KMS-11 (cell line): ENCODE data around the gene FHOD1.

ENCODE experiments used
- H2AFZ ChIP-seq: fragments of 200-600 bp; sonication (generic); 2 replicates; pipeline ENCODE4 v1.6.1; 2016; ENCODE audit warnings: antibody characterized with exemption, mixed run types, low read depth
- H3K27ac ChIP-seq: fragments of 200-600 bp; sonication (generic); 2 replicates; pipeline ENCODE4 v1.6.1; 2016; ENCODE audit warnings: mild to moderate bottlenecking, mixed run types
- H3K27me3 ChIP-seq: fragments of 200-600 bp; sonication (generic); 2 replicates; pipeline ENCODE4 v1.6.1; 2017; ENCODE audit warnings: mild to moderate bottlenecking, low read depth, mixed run types, moderate library complexity; ENCODE audit not compliant: insufficient read depth
- H3K36me3 ChIP-seq: fragments of 200-600 bp; sonication (generic); 2 replicates; pipeline ENCODE4 v1.6.1; 2017; ENCODE audit warnings: mild to moderate bottlenecking, mixed run types; ENCODE audit not compliant: insufficient read depth
- H3K4me1 ChIP-seq: fragments of 200-600 bp; sonication (generic); 2 replicates; pipeline ENCODE4 v1.6.1; 2016; ENCODE audit warnings: mild to moderate bottlenecking, low read depth, mixed run types; ENCODE audit not compliant: poor library complexity, severe bottlenecking
- H3K4me2 ChIP-seq: fragments of 200-600 bp; sonication (generic); 2 replicates; pipeline ENCODE4 v1.7.0; 2016; ENCODE audit warnings: mild to moderate bottlenecking, mixed run types
- H3K4me3 ChIP-seq: fragments of 200-600 bp; sonication (generic); IDR thresholded peaks from 2 replicates; pipeline ENCODE4 v1.6.1; 2017; ENCODE audit warnings: low read depth, low read length, mixed read lengths; ENCODE audit not compliant: insufficient read depth
- H3K79me2 ChIP-seq: fragments of 200-600 bp; sonication (generic); 2 replicates; pipeline ENCODE4 v1.6.1; 2016; ENCODE audit warnings: low read depth, mixed run types; ENCODE audit not compliant: insufficient read depth
- H3K9ac ChIP-seq: fragments of 200-600 bp; sonication (generic); 2 replicates; pipeline ENCODE4 v1.6.1; 2016; ENCODE audit warnings: mild to moderate bottlenecking, mixed run types
- H4K20me1 ChIP-seq: fragments of 200-600 bp; sonication (generic); 2 replicates; pipeline ENCODE4 v1.6.1; 2016; ENCODE audit warnings: mild to moderate bottlenecking, mixed run types; ENCODE audit not compliant: insufficient read depth
- TF ChIP-seq, protein P1 (sequence below): fragments of 200-600 bp; sonication (generic); conservative IDR thresholded peaks from 2 replicates; pipeline ENCODE4 v1.6.1; 2017; ENCODE audit warnings: low read depth, mild to moderate bottlenecking, antibody characterized with exemption, low read length, moderate library complexity, mixed read lengths

The FHOD1 gene

DNA sequence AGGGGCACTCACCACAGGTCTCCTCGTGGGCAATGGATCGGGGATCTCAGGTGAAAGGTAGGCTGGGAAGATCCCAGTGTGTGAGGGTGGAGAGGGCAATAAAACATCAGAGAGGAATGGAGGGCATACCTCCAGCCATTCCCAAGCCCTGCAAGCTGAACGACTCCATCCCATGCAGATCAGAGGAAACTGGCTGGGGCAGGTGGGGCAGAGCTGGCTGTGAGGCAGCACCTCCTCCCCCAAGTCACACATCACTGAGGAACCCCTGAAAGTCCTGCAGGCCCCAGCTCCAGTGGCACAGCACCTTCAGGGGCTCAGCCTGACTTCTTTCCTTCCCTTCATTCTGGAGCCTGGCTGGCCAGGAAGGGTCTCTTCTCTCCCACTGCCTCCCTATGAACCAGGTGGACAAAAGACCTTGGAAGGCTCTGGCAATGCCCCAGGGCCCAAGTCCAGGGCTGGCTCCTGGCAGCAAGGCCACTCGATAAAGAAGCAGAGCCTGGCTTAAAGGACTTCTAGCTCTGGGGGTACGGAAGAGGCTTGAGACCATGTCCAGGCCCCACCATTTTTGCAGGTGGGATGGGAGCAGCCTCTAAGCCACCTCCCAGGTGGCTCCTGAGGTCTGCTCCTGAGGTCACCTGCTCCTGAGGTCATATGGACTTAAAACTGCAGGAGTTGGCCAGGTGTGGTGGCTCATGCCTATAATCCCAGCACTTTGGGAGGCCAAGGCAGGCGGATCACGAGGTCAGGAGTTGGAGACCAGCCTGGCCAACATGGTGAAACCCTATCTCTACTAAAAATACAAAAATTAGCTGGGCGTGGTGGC is 33.9 kb downstream of the FHOD1 start:
- Histone ChIP-seq H3K4me3 (no peak overlapping the region), H3K4me1 (no peaks in the 10 kb centered on the region), H3K27ac (no peak overlapping the region), H3K27me3 (no peaks in the 10 kb centered on the region), H4K20me1 (no peaks in the 10 kb centered on the region), H3K36me3 (no peaks in the 10 kb centered on the region), H3K79me2 (no peaks in the 10 kb centered on the region), H3K4me2 (no peak overlapping the region), H3K9ac (no peak overlapping the region), H2AFZ (no peak overlapping the region)
- TF ChIP-seq, protein P1, sequence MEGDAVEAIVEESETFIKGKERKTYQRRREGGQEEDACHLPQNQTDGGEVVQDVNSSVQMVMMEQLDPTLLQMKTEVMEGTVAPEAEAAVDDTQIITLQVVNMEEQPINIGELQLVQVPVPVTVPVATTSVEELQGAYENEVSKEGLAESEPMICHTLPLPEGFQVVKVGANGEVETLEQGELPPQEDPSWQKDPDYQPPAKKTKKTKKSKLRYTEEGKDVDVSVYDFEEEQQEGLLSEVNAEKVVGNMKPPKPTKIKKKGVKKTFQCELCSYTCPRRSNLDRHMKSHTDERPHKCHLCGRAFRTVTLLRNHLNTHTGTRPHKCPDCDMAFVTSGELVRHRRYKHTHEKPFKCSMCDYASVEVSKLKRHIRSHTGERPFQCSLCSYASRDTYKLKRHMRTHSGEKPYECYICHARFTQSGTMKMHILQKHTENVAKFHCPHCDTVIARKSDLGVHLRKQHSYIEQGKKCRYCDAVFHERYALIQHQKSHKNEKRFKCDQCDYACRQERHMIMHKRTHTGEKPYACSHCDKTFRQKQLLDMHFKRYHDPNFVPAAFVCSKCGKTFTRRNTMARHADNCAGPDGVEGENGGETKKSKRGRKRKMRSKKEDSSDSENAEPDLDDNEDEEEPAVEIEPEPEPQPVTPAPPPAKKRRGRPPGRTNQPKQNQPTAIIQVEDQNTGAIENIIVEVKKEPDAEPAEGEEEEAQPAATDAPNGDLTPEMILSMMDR: no peak

DNA sequence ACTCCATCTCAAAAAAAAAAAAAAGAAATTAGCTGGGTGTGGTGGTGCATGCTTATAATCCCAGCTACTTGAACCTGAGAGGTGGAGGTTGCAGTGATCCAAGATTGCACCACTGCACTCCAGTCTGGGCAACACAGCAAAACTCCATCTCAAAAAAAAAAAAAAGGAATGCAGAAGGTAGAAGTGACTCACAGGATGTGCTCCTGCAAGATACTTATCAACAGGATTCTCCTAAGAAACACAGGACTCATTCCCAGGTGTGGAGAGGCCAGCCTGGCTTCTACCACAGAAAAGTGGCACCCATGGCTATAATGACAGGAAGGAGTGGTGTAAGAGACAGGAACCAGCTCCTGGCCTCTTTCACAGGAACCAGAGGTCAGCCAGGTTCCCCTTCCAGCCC is 34.5 kb downstream of the FHOD1 start:
- no peaks in the 10 kb centered on the region for H4K20me1 ChIP-seq
- no peaks in the 10 kb centered on the region for H3K36me3 ChIP-seq
- H3K9ac ChIP-seq: no peak overlapping the region
- no peaks in the 10 kb centered on the region for H3K79me2 ChIP-seq
- TF ChIP-seq, protein P1: no peak
- H3K4me2 ChIP-seq: no peak overlapping the region
- no peak overlapping the region for H3K27ac ChIP-seq
- no peak overlapping the region for H3K4me3 ChIP-seq
- no peaks in the 10 kb centered on the region for H3K4me1 ChIP-seq
- H2AFZ ChIP-seq: no peak overlapping the region
- no peaks in the 10 kb centered on the region for H3K27me3 ChIP-seq

DNA sequence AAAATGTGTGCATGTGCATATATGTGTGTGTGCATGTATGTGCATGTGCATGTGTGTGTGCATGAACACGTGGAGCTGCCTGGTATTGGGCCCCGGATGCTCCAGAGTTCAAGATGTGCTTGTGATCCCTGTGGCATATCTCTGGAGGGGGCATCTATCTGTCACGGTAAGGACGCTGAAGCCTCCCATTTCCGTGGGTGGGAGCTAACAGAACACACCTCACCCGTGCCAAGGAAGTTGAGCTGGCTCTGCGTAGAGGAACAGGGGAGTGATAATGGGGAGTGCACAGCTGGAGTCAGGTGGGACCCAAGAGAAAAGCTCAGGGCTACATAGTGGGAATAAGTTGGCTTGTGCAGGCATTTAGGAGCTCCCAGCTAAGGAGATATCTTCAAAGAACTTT is 35.6 kb downstream of the FHOD1 start:
- no peak overlapping the region for H3K4me3 ChIP-seq
- H3K9ac ChIP-seq: no peak overlapping the region
- no peak overlapping the region for H3K27ac ChIP-seq
- no peaks in the 10 kb centered on the region for H3K4me1 ChIP-seq
- no peak overlapping the region for H3K4me2 ChIP-seq
- TF ChIP-seq, protein P1: no peak
- H3K27me3 ChIP-seq: no peaks in the 10 kb centered on the region
- no peak overlapping the region for H2AFZ ChIP-seq
- no peaks in the 10 kb centered on the region for H3K36me3 ChIP-seq
- no peaks in the 10 kb centered on the region for H3K79me2 ChIP-seq
- no peaks in the 10 kb centered on the region for H4K20me1 ChIP-seq

DNA sequence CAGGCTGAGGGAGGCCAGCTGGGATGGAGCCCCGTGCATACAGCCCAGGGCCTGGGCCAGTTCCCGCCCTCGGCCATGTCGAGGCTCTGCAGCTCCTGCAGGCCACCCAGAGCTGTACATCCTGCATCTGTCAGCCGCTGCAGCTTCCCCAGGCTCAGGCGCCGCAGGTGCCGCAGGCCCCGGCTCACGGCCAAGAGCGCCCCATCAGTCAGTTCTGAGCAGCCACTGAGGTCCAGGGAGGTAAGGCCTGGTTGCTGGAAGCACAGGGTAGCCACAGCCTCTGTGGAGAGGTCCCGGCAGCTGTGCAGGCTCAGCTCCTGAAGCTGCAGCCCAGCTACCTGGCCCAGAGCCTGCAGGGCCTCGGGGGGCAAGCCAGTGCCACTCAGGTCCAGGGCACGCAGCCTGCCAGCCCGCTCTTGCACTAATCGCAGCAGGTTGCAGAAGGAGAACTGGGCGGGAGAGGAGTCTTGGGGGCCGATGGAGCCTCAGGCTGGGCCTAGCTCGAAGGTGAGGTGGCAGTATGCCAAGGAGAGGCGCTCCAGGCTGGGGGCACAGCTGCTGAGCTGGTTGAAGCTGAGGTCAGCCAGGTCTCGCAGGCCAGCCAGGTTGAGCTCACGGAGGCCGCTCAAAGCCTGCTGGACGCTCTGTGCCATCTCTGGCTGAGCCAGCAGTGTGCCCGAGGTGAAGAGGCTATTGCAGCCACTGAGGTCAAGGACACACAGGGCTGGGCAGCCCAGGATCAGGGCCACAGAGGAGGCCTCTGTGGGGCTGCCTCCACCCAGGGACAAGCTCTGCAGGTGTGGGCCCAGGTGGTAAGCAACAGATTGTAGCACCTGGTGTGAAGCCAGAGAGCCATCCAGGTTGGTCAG is 37.0 kb downstream of the FHOD1 start:
- no peak overlapping the region for H3K4me3 ChIP-seq
- H3K27ac ChIP-seq: no peak overlapping the region
- no peaks in the 10 kb centered on the region for H3K36me3 ChIP-seq
- H3K79me2 ChIP-seq: no peaks in the 10 kb centered on the region
- H3K4me2 ChIP-seq: no peak overlapping the region
- H4K20me1 ChIP-seq: no peaks in the 10 kb centered on the region
- H3K4me1 ChIP-seq: no peaks in the 10 kb centered on the region
- H3K27me3 ChIP-seq: no peaks in the 10 kb centered on the region
- H3K9ac ChIP-seq: no peak overlapping the region
- TF ChIP-seq, protein P1: no peak
- no peak overlapping the region for H2AFZ ChIP-seq
